ENCODE results near the gene BRINP3. TPM values are rescaled to one million over a fixed set of nuclear protein-coding genes. Genes with fewer than 3 reads are reported as not detected.

Gene BRINP3
- total RNA-seq, 1 donor from 2014 or later = 2.2 TPM

DNA sequence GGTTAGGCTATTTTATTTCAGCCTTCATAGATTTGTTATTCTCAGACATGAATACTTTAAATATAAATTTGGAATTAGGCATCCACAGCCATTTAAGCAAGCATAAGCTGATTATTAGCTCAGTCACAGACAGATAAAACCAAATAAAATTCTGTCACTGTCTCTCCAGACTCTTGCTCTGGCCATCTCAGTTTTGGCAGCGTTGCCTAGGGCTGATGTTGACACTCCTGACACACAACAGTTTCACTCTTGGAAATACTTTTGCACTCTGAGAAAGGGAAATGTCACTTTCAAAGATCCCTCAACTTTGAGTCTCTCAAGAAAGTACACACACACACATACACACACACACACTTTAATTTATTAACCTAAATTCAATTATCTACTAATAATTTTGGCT lies 372.7 kb downstream of the BRINP3 start:
- no peaks in the 10 kb centered on the region for H3K36me3 Mint-ChIP-seq (ENCODE audit: low read depth, unreplicated experiment)
- H3K4me1 Mint-ChIP-seq (ENCODE audit: unreplicated experiment) = no peaks in the 10 kb centered on the region
- no peaks in the 10 kb centered on the region for H3K9me3 Mint-ChIP-seq (ENCODE audit: unreplicated experiment)
- no peak overlapping the region for H3K27ac Mint-ChIP-seq (ENCODE audit: unreplicated experiment)
- H3K4me3 Mint-ChIP-seq (ENCODE audit: unreplicated experiment) = no peak overlapping the region
- TF ChIP-seq, protein P1, sequence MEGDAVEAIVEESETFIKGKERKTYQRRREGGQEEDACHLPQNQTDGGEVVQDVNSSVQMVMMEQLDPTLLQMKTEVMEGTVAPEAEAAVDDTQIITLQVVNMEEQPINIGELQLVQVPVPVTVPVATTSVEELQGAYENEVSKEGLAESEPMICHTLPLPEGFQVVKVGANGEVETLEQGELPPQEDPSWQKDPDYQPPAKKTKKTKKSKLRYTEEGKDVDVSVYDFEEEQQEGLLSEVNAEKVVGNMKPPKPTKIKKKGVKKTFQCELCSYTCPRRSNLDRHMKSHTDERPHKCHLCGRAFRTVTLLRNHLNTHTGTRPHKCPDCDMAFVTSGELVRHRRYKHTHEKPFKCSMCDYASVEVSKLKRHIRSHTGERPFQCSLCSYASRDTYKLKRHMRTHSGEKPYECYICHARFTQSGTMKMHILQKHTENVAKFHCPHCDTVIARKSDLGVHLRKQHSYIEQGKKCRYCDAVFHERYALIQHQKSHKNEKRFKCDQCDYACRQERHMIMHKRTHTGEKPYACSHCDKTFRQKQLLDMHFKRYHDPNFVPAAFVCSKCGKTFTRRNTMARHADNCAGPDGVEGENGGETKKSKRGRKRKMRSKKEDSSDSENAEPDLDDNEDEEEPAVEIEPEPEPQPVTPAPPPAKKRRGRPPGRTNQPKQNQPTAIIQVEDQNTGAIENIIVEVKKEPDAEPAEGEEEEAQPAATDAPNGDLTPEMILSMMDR (IDR thresholded peaks at IDR 0.05; ENCODE audit: unreplicated experiment) = no peak
- DNase-seq (ENCODE audit: low spot score) = no peak
- no peaks in the 10 kb centered on the region for H3K27me3 Mint-ChIP-seq (ENCODE audit: unreplicated experiment)

DNA sequence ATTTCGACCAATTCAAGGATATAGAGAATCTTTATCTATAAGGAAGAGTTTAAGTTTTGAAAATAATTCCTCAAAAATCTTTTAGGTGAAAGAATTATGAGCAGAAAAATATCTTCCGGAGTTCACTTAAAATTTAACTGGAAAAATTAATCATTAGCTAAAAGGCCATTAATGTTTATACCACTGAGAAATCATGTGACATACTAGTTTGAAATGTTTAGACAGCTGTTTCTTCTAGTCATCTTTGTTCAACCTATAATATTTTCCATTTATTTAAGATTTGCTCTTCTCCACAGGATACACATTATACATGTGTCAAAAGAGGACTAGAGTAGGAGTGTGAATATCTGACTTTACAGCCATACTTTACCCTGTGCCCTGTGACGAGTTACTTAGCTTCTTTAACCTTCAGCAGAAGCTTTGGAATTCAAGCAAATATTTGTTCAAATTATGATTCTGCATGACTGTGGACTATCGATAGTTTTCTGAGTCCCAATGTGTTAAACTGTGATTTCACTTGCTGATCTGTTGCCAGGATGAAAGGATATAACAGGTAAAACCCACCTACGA lies 374.8 kb downstream of the BRINP3 start:
- Mint-ChIP-seq H3K4me1 (ENCODE audit: unreplicated experiment) (no peaks in the 10 kb centered on the region), H3K4me3 (ENCODE audit: unreplicated experiment) (no peak overlapping the region), H3K27me3 (ENCODE audit: unreplicated experiment) (no peaks in the 10 kb centered on the region), H3K9me3 (ENCODE audit: unreplicated experiment) (no peaks in the 10 kb centered on the region), H3K36me3 (ENCODE audit: low read depth, unreplicated experiment) (no peaks in the 10 kb centered on the region), H3K27ac (ENCODE audit: unreplicated experiment) (no peak overlapping the region)
- no peak for DNase-seq (ENCODE audit: low spot score)
- TF ChIP-seq, protein P1 (IDR thresholded peaks at IDR 0.05; ENCODE audit: unreplicated experiment) = no peak

DNA sequence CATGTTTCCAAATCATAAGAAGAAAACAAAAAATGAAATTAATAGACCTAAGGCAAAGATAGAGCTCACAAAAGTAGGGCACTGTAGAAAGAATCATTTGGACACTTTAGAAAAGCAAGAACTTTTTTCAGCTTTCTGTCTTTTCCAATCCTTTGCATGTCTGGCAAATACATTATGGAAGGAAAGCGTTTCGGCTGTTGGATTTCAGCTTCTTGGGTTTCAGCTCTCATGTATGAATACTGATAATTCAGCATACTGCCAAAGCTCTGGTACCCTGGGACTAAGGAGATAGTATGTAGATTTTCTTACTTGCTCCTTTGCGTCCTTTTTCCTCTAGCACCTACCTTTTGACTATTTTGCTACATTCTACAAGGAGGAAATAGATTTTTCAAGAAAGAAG lies 375.9 kb downstream of the BRINP3 start:
- Mint-ChIP-seq H3K9me3 (ENCODE audit: unreplicated experiment) (no peaks in the 10 kb centered on the region), H3K27ac (ENCODE audit: unreplicated experiment) (no peak overlapping the region), H3K4me1 (ENCODE audit: unreplicated experiment) (no peaks in the 10 kb centered on the region), H3K27me3 (ENCODE audit: unreplicated experiment) (no peaks in the 10 kb centered on the region), H3K4me3 (ENCODE audit: unreplicated experiment) (no peak overlapping the region), H3K36me3 (ENCODE audit: low read depth, unreplicated experiment) (no peaks in the 10 kb centered on the region)
- TF ChIP-seq, protein P1 (IDR thresholded peaks at IDR 0.05; ENCODE audit: unreplicated experiment) = no peak
- DNase-seq (ENCODE audit: low spot score) = no peak

DNA sequence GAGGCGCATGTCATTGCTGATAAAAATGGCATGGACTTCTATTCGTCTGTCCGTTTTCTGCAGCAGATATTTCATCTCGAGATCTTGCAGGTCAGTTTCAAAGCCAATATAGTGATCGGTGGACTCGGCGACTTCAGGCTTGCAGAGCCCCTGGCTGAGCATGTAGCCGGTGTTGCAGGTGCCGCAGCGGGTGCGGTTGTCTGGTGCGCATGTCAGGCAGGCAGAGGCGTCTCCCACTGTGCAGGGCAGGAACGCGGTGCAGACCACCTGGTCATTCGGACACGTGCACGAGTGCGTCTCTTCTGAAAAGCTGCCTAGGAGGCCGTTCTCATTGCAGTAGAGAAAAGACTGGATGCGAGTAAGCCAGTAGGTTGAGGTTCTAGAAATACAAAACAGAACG lies 378.9 kb downstream of the BRINP3 start:
- TF ChIP-seq, protein P1 (IDR thresholded peaks at IDR 0.05; ENCODE audit: unreplicated experiment) = no peak
- Mint-ChIP-seq H3K4me1 (ENCODE audit: unreplicated experiment) (no peaks in the 10 kb centered on the region), H3K27me3 (ENCODE audit: unreplicated experiment) (no peaks in the 10 kb centered on the region), H3K9me3 (ENCODE audit: unreplicated experiment) (no peaks in the 10 kb centered on the region), H3K36me3 (ENCODE audit: low read depth, unreplicated experiment) (no peaks in the 10 kb centered on the region), H3K4me3 (ENCODE audit: unreplicated experiment) (no peak overlapping the region), H3K27ac (ENCODE audit: unreplicated experiment) (no peak overlapping the region)
- no peak for DNase-seq (ENCODE audit: low spot score)

DNA sequence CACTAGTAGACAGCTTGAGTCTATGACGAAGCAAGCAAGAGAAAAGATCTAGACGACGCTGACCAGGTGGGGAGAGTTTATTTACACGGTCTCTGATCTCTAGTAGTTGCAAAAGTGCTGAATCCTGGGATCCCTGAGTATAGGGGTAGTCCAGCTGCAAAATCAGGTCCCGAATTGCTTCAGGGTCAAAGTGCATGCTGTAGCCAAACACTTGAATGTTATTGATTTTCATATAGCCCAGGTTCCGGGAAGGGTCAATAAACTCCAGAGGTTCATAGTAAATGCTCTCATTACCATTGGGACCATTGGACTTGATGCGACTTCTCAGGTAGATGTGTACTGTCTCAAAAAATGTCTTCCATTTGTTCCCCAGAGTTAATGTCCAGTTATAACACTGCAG lies 379.6 kb downstream of the BRINP3 start:
- no peak for DNase-seq (ENCODE audit: low spot score)
- no peak overlapping the region for H3K27ac Mint-ChIP-seq (ENCODE audit: unreplicated experiment)
- no peaks in the 10 kb centered on the region for H3K36me3 Mint-ChIP-seq (ENCODE audit: low read depth, unreplicated experiment)
- no peaks in the 10 kb centered on the region for H3K27me3 Mint-ChIP-seq (ENCODE audit: unreplicated experiment)
- no peaks in the 10 kb centered on the region for H3K4me1 Mint-ChIP-seq (ENCODE audit: unreplicated experiment)
- H3K9me3 Mint-ChIP-seq (ENCODE audit: unreplicated experiment) = no peaks in the 10 kb centered on the region
- TF ChIP-seq, protein P1 (IDR thresholded peaks at IDR 0.05; ENCODE audit: unreplicated experiment) = no peak
- H3K4me3 Mint-ChIP-seq (ENCODE audit: unreplicated experiment) = no peak overlapping the region
